HepG2 (cell line): ENCODE data around the gene IWS1. TPM values are rescaled to one million over a fixed set of nuclear protein-coding genes. Genes with fewer than 3 reads are reported as not detected.

Experiments used
- ELF3 ChIP-seq: IDR thresholded peaks from 2 replicates; pipeline ENCODE4 v1.6.1; 2016; ENCODE audit warnings: missing genetic modification reagents, missing compliant biosample characterization
- GTF2F1 ChIP-seq: fragments of 150-350 bp; IDR thresholded peaks from 2 replicates; pipeline ENCODE4 v1.6.1; 2014; ENCODE audit warnings: low read length
- HOXA7 ChIP-seq: sonication (generic); formaldehyde crosslinking; IDR thresholded peaks from 2 replicates; pipeline ENCODE4 v1.8.1; 2022; ENCODE audit warnings: mild to moderate bottlenecking, missing genetic modification reagents, moderate library complexity
- MTERF4 ChIP-seq: sonication (generic); formaldehyde crosslinking; IDR thresholded peaks from 2 replicates; pipeline ENCODE4 v1.8.0; 2023; ENCODE audit warnings: mild to moderate bottlenecking, missing genetic modification reagents
- MTF2 ChIP-seq: sonication (generic); formaldehyde crosslinking; IDR thresholded peaks from 2 replicates; pipeline ENCODE4 v1.5.0; 2020; ENCODE audit warnings: missing genetic modification reagents, borderline replicate concordance
- MXD1 ChIP-seq: sonication (generic); formaldehyde crosslinking; IDR thresholded peaks from 2 replicates; pipeline ENCODE4 v1.4.0; 2020; ENCODE audit warnings: mild to moderate bottlenecking, missing genetic modification reagents
- MYC ChIP-seq: sonication (generic); formaldehyde crosslinking; IDR thresholded peaks from 2 replicates; pipeline ENCODE4 v1.9.0; 2021; ENCODE audit warnings: missing genetic modification reagents, borderline replicate concordance
- NKX3-1 ChIP-seq: sonication (generic); formaldehyde crosslinking; IDR thresholded peaks from 2 replicates; pipeline ENCODE4 v1.5.0; 2020; ENCODE audit warnings: missing genetic modification reagents
- TCF12 ChIP-seq, 2 experiments: fragments of 450-650 bp in 1 of 2; sonication (generic) in 1 of 2; formaldehyde crosslinking in 1 of 2; IDR thresholded peaks; 2 replicates each; pipeline versions ENCODE4 v1.6.1 to v1.8.0; 2017 to 2022; ENCODE audit warnings: antibody characterized with exemption in 1 of 2, mild to moderate bottlenecking in 1 of 2, missing genetic modification reagents in 1 of 2, moderate library complexity in 1 of 2
- TCF7L2 ChIP-seq: IDR thresholded peaks from 2 replicates; pipeline ENCODE4 v1.6.1; 2011; ENCODE audit warnings: mild to moderate bottlenecking, low read depth, low read length, moderate library complexity
- ZNF207 ChIP-seq: fragments of 450-650 bp; IDR thresholded peaks from 2 replicates; pipeline ENCODE4 v1.6.1; 2016; ENCODE audit warnings: antibody characterized with exemption, borderline replicate concordance
- ZNF264 ChIP-seq: sonication (generic); formaldehyde crosslinking; IDR thresholded peaks from 2 replicates; pipeline ENCODE4 v1.4.0; 2020; ENCODE audit warnings: missing genetic modification reagents
- ZNF609 ChIP-seq: sonication (generic); formaldehyde crosslinking; IDR thresholded peaks from 2 replicates; pipeline ENCODE4 v1.4.0; 2020; ENCODE audit warnings: mild to moderate bottlenecking, missing genetic modification reagents, borderline replicate concordance
- ZNF629 ChIP-seq: sonication (generic); formaldehyde crosslinking; conservative IDR thresholded peaks from 2 replicates; pipeline ENCODE4 v1.5.0; 2020; ENCODE audit warnings: missing genetic modification reagents
- ZNF678 ChIP-seq: sonication (generic); formaldehyde crosslinking; IDR thresholded peaks from 2 replicates; pipeline ENCODE4 v1.4.0; 2020; ENCODE audit warnings: mild to moderate bottlenecking, missing genetic modification reagents
- ZNF747 ChIP-seq: sonication (generic); formaldehyde crosslinking; IDR thresholded peaks from 2 replicates; pipeline ENCODE4 v1.8.1; 2023; ENCODE audit warnings: missing genetic modification reagents, mild to moderate bottlenecking, borderline replicate concordance
- ZNF780A ChIP-seq: sonication (generic); formaldehyde crosslinking; IDR thresholded peaks from 2 replicates; pipeline ENCODE4 v1.8.0; 2022; ENCODE audit warnings: mild to moderate bottlenecking, missing genetic modification reagents, moderate library complexity
- polyA plus RNA-seq, 8 experiments: library from polyadenylated mRNA; depleted of rRNA in 3 of 8; stranded (reverse) in 7 of 8; unstranded in 1 of 8; fragments of >200 nt; fragmentation: Illumina TruSeq in 4 of 8; extraction: Trizol in 4 of 8; gene quantifications; 2 replicates each; pipeline versions ENCODE4 v1.2.1 to v1.2.3, GENCODE V29; 2011 to 2016; ENCODE audit warnings: low read depth in 4 of 8, missing spikeins in 1 of 8, mixed read lengths in 1 of 8; ENCODE audit not compliant: insufficient read depth in 1 of 8
- total RNA-seq, 5 experiments: library from RNA; depleted of rRNA; stranded (reverse); fragments of >200 nt; fragmentation: Illumina TruSeq; extraction: Trizol; gene quantifications; 2 replicates each; pipeline ENCODE4 v1.2.3, GENCODE V29; 2016; ENCODE audit warnings: low read depth in 1 of 5
- TF ChIP-seq, protein P1 (sequence below): sonication (generic); formaldehyde crosslinking; conservative IDR thresholded peaks from 2 replicates; pipeline ENCODE4 v1.4.0; 2020; ENCODE audit warnings: missing genetic modification reagents
- TF ChIP-seq, protein P2 (sequence below): sonication (generic); formaldehyde crosslinking; IDR thresholded peaks from 2 replicates; pipeline ENCODE4 v1.4.0; 2020; ENCODE audit warnings: mild to moderate bottlenecking, missing genetic modification reagents

Gene IWS1
- total and polyA plus RNA-seq, 2 of the 13 experiments (the other 11 are each of a cell fraction or from before 2014, with no cell fraction given): 28.9 to 62.3 TPM

DNA sequence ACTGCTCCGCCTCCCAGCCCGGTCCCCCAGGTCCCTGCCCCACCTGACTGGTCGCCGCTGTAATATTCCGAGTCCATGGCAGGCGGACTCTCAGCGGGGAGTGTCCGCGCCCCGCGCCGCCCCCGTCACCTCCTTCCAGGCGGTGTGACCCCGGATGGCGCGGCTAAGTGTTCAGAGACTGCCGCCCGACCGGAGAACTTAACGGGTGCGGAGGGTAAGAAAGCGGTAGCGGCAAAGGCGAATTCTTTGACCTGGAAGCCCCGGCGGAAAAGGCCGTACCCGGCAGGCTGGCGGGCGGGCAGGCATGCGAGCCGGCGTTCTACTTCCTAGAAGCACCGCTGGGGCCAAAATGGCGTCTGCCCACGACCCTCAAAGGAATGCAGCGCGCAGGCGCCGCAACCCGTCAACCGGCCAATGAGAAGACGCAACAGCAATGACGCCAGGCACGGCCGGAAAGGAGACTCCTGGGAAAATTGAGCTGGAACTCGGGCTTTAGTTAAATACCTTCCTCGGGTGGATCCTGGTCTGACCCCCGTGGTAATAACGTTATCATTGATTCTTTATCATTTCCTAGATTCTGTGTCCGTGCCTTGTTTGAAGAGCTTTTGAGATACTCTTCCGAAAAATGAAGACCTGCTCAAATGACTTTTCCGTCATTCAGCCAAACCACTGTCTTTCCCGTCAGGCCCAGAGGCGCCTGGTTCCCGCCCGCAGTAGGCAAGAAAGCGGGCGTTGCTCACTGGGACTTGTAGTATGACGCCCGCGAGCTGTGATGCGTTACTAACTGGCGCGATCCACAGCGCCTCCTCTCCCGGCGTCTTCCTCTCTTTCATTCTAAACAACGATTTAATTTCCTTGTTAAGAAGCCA is at the start of gene IWS1 (continued):
- TF ChIP-seq, protein P1, sequence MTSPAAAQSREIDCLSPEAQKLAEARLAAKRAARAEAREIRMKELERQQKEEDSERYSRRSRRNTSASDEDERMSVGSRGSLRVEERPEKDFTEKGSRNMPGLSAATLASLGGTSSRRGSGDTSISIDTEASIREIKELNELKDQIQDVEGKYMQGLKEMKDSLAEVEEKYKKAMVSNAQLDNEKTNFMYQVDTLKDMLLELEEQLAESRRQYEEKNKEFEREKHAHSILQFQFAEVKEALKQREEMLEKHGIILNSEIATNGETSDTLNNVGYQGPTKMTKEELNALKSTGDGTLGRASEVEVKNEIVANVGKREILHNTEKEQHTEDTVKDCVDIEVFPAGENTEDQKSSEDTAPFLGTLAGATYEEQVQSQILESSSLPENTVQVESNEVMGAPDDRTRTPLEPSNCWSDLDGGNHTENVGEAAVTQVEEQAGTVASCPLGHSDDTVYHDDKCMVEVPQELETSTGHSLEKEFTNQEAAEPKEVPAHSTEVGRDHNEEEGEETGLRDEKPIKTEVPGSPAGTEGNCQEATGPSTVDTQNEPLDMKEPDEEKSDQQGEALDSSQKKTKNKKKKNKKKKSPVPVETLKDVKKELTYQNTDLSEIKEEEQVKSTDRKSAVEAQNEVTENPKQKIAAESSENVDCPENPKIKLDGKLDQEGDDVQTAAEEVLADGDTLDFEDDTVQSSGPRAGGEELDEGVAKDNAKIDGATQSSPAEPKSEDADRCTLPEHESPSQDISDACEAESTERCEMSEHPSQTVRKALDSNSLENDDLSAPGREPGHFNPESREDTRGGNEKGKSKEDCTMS: no peak
- TF ChIP-seq ZNF264 (CRISPR knock-in tag) (0 out of 2 replicates have a peak, but pooled peaks have one; percentile 15), ZNF207 (no peak), ZNF629 (CRISPR knock-in tag) (no peak), ZNF747 (CRISPR knock-in tag) (peak; percentile 22; the same call in 1 of the 2 replicates), TCF12 (IDR thresholded peaks at IDR 0.05) (no peak), TCF12 (CRISPR knock-in tag; IDR thresholded peaks at IDR 0.05) (0 out of 2 replicates have a peak, but pooled peaks have one; percentile 50), MTERF4 (CRISPR knock-in tag) (peak; percentile 96; the same call in 1 of the 2 replicates), ZNF780A (CRISPR knock-in tag) (no peak), MYC (peak; percentile 89), TCF7L2 (no peak), ZNF609 (no peak), ELF3 (CRISPR knock-in tag) (peak; percentile 43; the same call in 1 of the 2 replicates), ZNF678 (CRISPR knock-in tag) (0 out of 2 replicates have a peak, but pooled peaks have one; percentile 38), NKX3-1 (peak; percentile 17; the same call in 1 of the 2 replicates), MXD1 (CRISPR knock-in tag) (peak; percentile 90), MTF2 (CRISPR knock-in tag) (peak; percentile 2; the same call in 1 of the 2 replicates), GTF2F1 (no peak), HOXA7 (CRISPR knock-in tag) (no peak)
- TF ChIP-seq, protein P2, sequence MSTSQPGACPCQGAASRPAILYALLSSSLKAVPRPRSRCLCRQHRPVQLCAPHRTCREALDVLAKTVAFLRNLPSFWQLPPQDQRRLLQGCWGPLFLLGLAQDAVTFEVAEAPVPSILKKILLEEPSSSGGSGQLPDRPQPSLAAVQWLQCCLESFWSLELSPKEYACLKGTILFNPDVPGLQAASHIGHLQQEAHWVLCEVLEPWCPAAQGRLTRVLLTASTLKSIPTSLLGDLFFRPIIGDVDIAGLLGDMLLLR (CRISPR knock-in tag): peak; percentile 66
